ENCODE results near the gene ARHGAP1. TPM values are rescaled to one million over a fixed set of nuclear protein-coding genes. Genes with fewer than 3 reads are reported as not detected.

Gene ARHGAP1
- total and polyA plus RNA-seq, 2 of the 13 experiments (the other 11 are each of a cell fraction or from before 2014, with no cell fraction given) = 18.6 to 30.3 TPM

DNA sequence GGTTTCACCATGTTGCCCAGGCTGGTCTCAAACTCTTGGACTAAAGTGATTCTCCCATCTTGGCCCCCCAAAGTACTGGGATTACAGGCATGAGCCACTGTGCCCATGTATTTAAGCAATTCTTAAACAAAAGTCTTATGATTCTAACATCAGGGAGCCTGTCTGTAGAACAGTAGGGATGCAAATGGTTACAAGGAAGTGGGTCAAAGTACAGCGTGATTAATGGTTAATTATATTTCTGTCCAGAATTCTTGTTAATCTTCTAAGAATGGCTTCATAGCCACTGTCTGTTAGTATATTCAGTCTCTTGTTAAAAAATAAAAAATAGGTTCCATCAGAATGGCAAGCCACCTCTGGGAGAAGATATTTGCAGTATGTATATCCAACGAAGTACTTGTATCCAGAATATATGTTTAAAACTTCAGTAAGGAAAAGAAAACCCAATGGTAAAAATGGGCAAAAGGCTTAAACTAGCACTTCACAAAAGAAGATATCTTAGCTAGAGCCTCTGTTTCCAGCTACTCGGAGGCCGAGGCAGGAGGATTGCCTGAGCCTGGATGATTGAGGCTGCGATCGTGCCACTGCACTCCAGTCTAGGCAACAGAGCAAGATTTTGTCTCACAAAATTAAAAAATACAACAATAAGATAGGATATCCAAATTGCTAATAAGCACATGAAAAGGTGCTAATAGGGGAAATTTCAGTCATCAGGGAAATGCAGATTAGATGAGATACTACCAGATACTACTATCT, 60.2 kb downstream of the ARHGAP1 start:
- Histone ChIP-seq H3K9ac (ENCODE audit: insufficient read depth, low read depth, low read length) (peak overlapping the region; percentile 10; the same call in 1 of the 2 replicates), H3K27me3 (ENCODE audit: control insufficient read depth in 1 of 2, insufficient read depth in 2 of 2, low read length in 2 of 2) (no peaks in the 10 kb centered on the region), H3K4me2 (ENCODE audit: low read depth, low read length) (peak overlapping the region; percentile 57), H3K36me3 (replicated peaks in 1 of 2; ENCODE audit: control insufficient read depth in 1 of 2, insufficient read depth in 2 of 2, low read length in 2 of 2) (peaks cover 4 to 31% of the 10 kb centered on the region in 2 experiments; a peak in 3 of 5 replicates), H3K4me3 (replicated peaks in 1 of 3; ENCODE audit: insufficient read depth in 1 of 3, low read depth in 2 of 3, low read length in 3 of 3) (peak overlapping the region in 1 of 3 experiments; percentile 4; a peak in 1 of 6 replicates), H4K20me1 (ENCODE audit: insufficient read depth, low read length) (no peaks in the 10 kb centered on the region), H3K79me2 (ENCODE audit: insufficient read depth, low read length) (peaks cover 16% of the 10 kb centered on the region), H3K4me1 (ENCODE audit: insufficient read depth, low read length) (peaks cover 42% of the 10 kb centered on the region), H2AFZ (ENCODE audit: low read length) (no peak overlapping the region), H3K27ac (ENCODE audit: extremely low read length, insufficient read depth, low read length) (peak overlapping the region; percentile 78), H3K9me3 (ENCODE audit: low read length) (no peaks in the 10 kb centered on the region)
- FAIRE-seq = no peak
- ChIA-PET POLR2A (interaction anchor here (0.9 kb wide), 1 partner anchor 22 kb away, joined by 3 read pairs; the partner anchor contains the start of gene ATG13), CTCF (ENCODE audit: low intra/inter-chr PET ratio, low total read pairs) (no interaction called here)
- intact Hi-C loops (cut with micrococcal nuclease; ENCODE audit: unreplicated experiment) (no loop called here), in situ Hi-C loops (cut with HindIII; ENCODE audit: extremely low pct_ligation_motif_present, low pct_unique_long_range_greater_than_20kb) (no loop called here)
- no peak; the same call in 2 of the 3 replicates for ATAC-seq
- DNase-seq (ENCODE audit: low spot score) = no peak
- WGBS (ENCODE audit: low lambda C conversion rate) = 80% methylated on average over 6 of the region's 6 CpGs
- no TSS peak for BruUV-seq (replicated peaks)
- TF ChIP-seq ZNF660 (CRISPR knock-in tag; IDR thresholded peaks at IDR 0.05; ENCODE audit: borderline replicate concordance, low read depth) (no peak), ZNF335 (CRISPR knock-in tag; IDR thresholded peaks at IDR 0.05) (no peak), HNF1A (IDR thresholded peaks at IDR 0.05; ENCODE audit: low read depth) (0 out of 2 replicates have a peak, but pooled peaks have one; percentile 6), HNF1A (CRISPR knock-in tag; IDR thresholded peaks at IDR 0.05; ENCODE audit: borderline replicate concordance) (no peak), ZNF652 (CRISPR knock-in tag; IDR thresholded peaks at IDR 0.05; ENCODE audit: borderline replicate concordance, low read depth) (peak; percentile 77; the same call in 1 of the 2 replicates), ASH2L (IDR thresholded peaks at IDR 0.05; ENCODE audit: insufficient read length, low read depth, low read length) (no peak), CHD4 (IDR thresholded peaks at IDR 0.05; ENCODE audit: borderline replicate concordance, low read length) (peak; percentile 55; the same call in 1 of the 2 replicates), ZNF619 (CRISPR knock-in tag; IDR thresholded peaks at IDR 0.05) (no peak), MTF2 (CRISPR knock-in tag; IDR thresholded peaks at IDR 0.05; ENCODE audit: borderline replicate concordance) (no peak), TARDBP (CRISPR knock-in tag; IDR thresholded peaks at IDR 0.05) (no peak), ARNT2 (CRISPR knock-in tag; IDR thresholded peaks at IDR 0.05; ENCODE audit: low read depth) (no peak), ELF4 (CRISPR knock-in tag; IDR thresholded peaks at IDR 0.05; ENCODE audit: borderline replicate concordance) (0 out of 2 replicates have a peak, but pooled peaks have one; percentile 21), HNF4G (IDR thresholded peaks at IDR 0.05; ENCODE audit: borderline replicate concordance, low read depth, low read length) (no peak), HNF4G (CRISPR knock-in tag; IDR thresholded peaks at IDR 0.05; ENCODE audit: borderline replicate concordance, low read depth) (0 out of 2 replicates have a peak, but pooled peaks have one; percentile 8), ELF3 (CRISPR knock-in tag; IDR thresholded peaks at IDR 0.05) (peak; percentile 31; the same call in 1 of the 2 replicates), PPARG (CRISPR knock-in tag; conservative IDR thresholded peaks at IDR 0.05) (0 out of 2 replicates have a peak, but pooled peaks have one; percentile 16), TMF1 (CRISPR knock-in tag; IDR thresholded peaks at IDR 0.05; ENCODE audit: low read depth) (no peak)
- TF ChIP-seq, protein P1, sequence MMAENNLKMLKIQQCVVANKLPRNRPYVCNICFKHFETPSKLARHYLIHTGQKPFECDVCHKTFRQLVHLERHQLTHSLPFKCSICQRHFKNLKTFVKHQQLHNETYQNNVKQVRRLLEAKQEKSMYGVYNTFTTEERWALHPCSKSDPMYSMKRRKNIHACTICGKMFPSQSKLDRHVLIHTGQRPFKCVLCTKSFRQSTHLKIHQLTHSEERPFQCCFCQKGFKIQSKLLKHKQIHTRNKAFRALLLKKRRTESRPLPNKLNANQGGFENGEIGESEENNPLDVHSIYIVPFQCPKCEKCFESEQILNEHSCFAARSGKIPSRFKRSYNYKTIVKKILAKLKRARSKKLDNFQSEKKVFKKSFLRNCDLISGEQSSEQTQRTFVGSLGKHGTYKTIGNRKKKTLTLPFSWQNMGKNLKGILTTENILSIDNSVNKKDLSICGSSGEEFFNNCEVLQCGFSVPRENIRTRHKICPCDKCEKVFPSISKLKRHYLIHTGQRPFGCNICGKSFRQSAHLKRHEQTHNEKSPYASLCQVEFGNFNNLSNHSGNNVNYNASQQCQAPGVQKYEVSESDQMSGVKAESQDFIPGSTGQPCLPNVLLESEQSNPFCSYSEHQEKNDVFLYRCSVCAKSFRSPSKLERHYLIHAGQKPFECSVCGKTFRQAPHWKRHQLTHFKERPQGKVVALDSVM (CRISPR knock-in tag; IDR thresholded peaks at IDR 0.05) = peak; percentile 90

Data from HepG2 (cell line).